Effector memory CD8-positive, alpha-beta T cell (primary cell): ENCODE results near the gene MAGEB5.
"Not testable (repeated sequence)": the region's sequence is repeated elsewhere in the genome, so short reads cannot be mapped to it uniquely, and the experiment has no call there.

Experiments
- ATAC-seq: fragments of 150-1000 bp; cut with Tn5 transposase; replicated peaks from 2 replicates; pipeline ENCODE4 v1.10.0; 2021; ENCODE audit warnings: mild to moderate bottlenecking, moderate library complexity
- DNase-seq, 3 experiments: peaks; one replicate each; pipeline ENCODE4 v3.0.0; 2021
- H3K27ac Mint-ChIP-seq, 2 donors: one replicate each; pipeline ENCODE4 v1.8.0; 2022; ENCODE audit warnings: mild to moderate bottlenecking in 2 of 2, mixed read lengths in 2 of 2, moderate library complexity in 2 of 2
- H3K27me3 Mint-ChIP-seq, 2 donors: one replicate each; pipeline ENCODE4 v1.8.0; 2022; ENCODE audit warnings: mixed read lengths in 2 of 2
- H3K36me3 Mint-ChIP-seq: one replicate; pipeline ENCODE4 v1.8.0; 2022; ENCODE audit warnings: mild to moderate bottlenecking, moderate library complexity, mixed read lengths; ENCODE audit not compliant: insufficient read depth
- H3K4me1 Mint-ChIP-seq, 2 donors: one replicate each; pipeline ENCODE4 v1.8.0; 2022; ENCODE audit warnings: low read depth in 2 of 2, mixed read lengths in 2 of 2
- H3K4me3 Mint-ChIP-seq, 2 donors: one replicate each; pipeline ENCODE4 v1.8.0; 2022; ENCODE audit warnings: mild to moderate bottlenecking in 2 of 2, mixed read lengths in 2 of 2, moderate library complexity in 2 of 2
- H3K9me3 Mint-ChIP-seq, 2 donors: one replicate each; pipeline ENCODE4 v1.8.0; 2022; ENCODE audit warnings: mixed read lengths in 2 of 2
- total RNA-seq, 9 experiments: gene quantifications; one replicate each; lab custom pipeline; 2026; lab: John Stamatoyannopoulos, UW

The MAGEB5 gene, protein sequence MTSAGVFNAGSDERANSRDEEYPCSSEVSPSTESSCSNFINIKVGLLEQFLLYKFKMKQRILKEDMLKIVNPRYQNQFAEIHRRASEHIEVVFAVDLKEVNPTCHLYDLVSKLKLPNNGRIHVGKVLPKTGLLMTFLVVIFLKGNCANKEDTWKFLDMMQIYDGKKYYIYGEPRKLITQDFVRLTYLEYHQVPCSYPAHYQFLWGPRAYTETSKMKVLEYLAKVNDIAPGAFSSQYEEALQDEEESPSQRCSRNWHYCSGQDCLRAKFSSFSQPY
- 0 reads per million in 9 experiments for total RNA-seq

DNA sequence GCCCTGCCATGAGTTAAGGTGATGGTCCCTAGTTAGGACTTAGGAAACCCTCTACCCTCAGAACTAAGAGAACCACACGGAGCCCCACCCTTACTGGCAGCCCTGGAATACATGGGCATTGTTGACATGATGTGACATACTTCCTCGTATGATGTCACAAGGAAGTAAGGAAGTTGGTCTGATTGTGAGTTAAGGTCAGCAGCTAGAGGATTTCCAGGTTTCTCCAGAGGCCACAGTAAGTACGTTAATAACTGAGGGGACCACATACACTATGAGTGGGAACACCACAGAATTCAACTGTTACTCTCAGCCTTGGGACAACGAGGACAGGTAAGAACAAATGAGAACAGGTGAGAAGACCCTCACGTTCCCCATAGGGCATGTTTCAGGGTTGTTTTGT lies at the start of gene MAGEB5:
MAGEB5 (plus strand) TSS at position 301 of the 400 bp plus-strand sequence. CDS start 1,133 bp downstream, outside the sequence.
- Mint-ChIP-seq H3K27ac (no peak within 1 kb of the TSS), H3K4me3 (no peak within 1 kb of the TSS), H3K9me3 (peaks cover 2 to 7% of the 10 kb centered on the region in 2 donors), H3K27me3 (no peaks in the 10 kb centered on the region), H3K36me3 (no peaks in the 10 kb centered on the region), H3K4me1 (no peaks in the 10 kb centered on the region)
- DNase-seq (no peak), ATAC-seq (no peak)

DNA sequence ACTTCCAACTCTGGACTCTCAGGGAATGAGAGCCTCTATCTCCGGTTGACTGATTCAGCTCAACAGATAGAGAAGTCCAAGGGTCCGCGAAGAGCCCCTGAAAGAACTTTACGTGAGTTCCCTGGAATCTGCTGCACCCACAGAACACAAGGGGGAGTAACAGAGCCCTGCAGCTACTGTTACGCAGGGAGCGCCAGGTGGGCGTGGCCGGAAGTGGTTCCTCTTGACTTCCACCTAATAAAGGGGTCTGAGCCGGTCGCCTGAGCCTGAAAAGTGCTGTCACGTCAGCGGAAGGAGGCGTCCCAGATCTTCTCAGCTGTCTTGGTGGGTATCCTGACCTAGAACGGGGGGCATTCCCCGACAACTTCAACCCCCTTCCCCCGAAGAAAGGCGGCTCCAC lies 23.8 kb upstream of the MAGEB5 start, which contains the start of gene MAGEB6:
MAGEB6 (plus strand) TSS at position 237 of the 400 bp plus-strand sequence. CDS start 1,407 bp downstream, outside the sequence.
- Mint-ChIP-seq H3K4me3 (no peak within 1 kb of the TSS), H3K4me1 (no peaks in the 10 kb centered on the region), H3K27me3 (no peaks in the 10 kb centered on the region), H3K27ac (no peak within 1 kb of the TSS), H3K36me3 (no peaks in the 10 kb centered on the region), H3K9me3 (no peaks in the 10 kb centered on the region)
- DNase-seq (no peak), ATAC-seq (no peak)

DNA sequence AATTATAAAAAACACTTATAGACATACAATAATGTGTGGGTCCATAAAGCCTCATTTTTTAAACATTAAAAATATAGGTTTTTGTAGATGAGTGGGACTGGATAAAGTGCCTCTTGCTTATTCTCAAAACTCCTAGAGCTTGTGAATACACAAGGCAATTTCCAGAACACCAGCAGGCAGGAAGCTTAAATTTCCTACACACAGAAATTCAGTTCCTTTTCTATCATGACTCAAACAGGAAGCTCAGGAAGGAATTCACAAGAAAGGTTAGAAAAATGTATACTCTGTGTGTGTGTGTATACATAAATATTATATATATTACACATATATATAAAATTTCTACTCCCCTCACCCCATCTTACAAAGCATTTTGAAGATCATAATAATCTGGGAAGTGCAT lies 12.4 kb upstream of the MAGEB5 start:
- Mint-ChIP-seq H3K27ac (no peak overlapping the region), H3K27me3 (no peaks in the 10 kb centered on the region), H3K36me3 (no peaks in the 10 kb centered on the region), H3K4me1 (no peaks in the 10 kb centered on the region), H3K9me3 (no peaks in the 10 kb centered on the region), H3K4me3 (no peak overlapping the region)
- DNase-seq (no peak), ATAC-seq (no peak)

DNA sequence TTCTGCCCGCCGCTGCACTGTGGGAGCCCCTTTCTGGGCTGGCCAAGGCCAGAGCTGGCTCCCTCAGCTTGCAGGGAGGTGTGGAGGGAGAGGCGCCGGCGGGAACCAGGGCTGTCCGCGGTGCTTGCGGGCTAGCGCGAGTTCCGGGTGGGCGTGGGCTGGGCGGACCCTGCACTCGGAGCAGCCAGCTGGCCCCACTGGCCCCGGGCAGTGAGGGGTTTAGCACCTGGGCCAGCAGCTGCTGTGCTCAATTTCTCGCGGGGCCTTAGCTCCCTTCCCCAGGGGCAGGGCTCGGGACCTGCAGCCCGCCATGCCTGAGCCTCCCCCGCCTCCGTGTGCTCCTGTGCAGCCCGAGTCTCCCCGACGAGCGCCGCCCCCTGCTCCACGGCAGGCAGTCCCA lies 11.3 kb upstream of the MAGEB5 start:
- DNase-seq, ATAC-seq, H3K36me3 Mint-ChIP-seq, H3K4me3 Mint-ChIP-seq, H3K27ac Mint-ChIP-seq, H3K9me3 Mint-ChIP-seq, H3K27me3 Mint-ChIP-seq, H3K4me1 Mint-ChIP-seq: not testable (repeated sequence)

DNA sequence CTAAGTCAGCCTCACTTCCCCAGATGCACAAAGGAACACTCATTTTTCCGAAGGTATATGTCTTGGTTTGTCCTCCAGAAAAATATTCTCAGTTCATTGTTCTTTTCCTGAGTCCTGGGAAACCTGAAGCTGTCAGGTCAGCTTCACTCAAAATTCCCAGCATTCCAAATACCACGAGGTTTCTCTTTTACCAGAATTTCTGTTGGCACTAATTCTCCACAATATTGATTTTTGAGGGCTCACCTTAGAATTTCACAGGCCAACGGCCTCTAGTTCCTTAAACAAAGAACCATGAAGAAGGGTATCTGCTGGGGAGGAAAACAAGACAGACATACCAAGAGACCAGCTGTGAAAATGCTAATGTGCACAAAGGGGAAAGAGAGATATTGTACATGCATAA lies 8.0 kb upstream of the MAGEB5 start:
- Mint-ChIP-seq H3K36me3 (peaks cover 5% of the 10 kb centered on the region), H3K4me3 (no peak overlapping the region), H3K9me3 (peaks cover 0 to 3% of the 10 kb centered on the region in 2 donors), H3K4me1 (no peaks in the 10 kb centered on the region), H3K27me3 (no peaks in the 10 kb centered on the region), H3K27ac (no peak overlapping the region)
- ATAC-seq (no peak), DNase-seq (no peak)

DNA sequence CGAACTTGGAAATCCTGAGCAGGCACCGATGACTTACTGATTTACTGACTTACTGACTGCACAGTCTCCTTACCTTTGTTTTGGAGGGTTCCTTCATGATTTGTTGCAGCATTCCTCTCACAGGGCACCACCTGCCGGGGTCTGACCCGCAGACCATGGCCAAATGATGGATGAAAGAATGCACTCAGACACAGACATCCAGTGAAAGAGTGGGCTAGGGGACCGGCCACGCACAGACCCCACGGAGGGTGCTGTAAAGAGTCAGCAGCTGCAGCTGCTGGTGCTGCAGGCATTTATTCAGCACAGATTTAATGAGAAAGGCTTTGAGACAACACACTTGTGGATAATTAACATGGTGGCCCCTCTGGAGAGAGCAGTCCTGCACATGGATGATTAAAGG lies 3.4 kb downstream of the MAGEB5 start:
- Mint-ChIP-seq H3K4me1 (no peaks in the 10 kb centered on the region), H3K36me3 (no peaks in the 10 kb centered on the region), H3K4me3 (no peak overlapping the region), H3K27ac (no peak overlapping the region), H3K27me3 (no peaks in the 10 kb centered on the region), H3K9me3 (peaks cover 0 to 2% of the 10 kb centered on the region in 2 donors)
- DNase-seq (no peak), ATAC-seq (no peak)

DNA sequence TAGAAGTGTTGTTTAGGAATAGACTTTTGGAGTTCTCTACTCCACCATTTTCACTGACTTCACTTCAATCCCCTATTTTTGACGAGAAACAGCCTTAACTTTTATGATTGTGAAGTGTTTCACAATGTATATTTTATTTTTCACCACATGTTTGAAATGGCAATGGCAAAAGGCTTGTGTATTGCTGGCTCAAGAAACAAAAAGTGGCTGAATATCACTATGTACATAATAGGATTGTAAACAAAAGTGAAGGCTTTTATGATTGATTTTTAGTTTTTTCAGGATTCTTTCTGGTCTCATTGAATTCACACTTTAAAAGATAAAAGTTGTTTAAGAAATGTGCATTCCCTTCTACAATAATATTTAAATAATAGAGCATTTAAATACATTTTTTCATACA lies 18.2 kb downstream of the MAGEB5 start:
- Mint-ChIP-seq H3K4me1 (no peaks in the 10 kb centered on the region), H3K36me3 (no peaks in the 10 kb centered on the region), H3K4me3 (no peak overlapping the region), H3K27ac (no peak overlapping the region), H3K9me3 (no peaks in the 10 kb centered on the region), H3K27me3 (no peaks in the 10 kb centered on the region)
- no peak for ATAC-seq
- DNase-seq = no peak

DNA sequence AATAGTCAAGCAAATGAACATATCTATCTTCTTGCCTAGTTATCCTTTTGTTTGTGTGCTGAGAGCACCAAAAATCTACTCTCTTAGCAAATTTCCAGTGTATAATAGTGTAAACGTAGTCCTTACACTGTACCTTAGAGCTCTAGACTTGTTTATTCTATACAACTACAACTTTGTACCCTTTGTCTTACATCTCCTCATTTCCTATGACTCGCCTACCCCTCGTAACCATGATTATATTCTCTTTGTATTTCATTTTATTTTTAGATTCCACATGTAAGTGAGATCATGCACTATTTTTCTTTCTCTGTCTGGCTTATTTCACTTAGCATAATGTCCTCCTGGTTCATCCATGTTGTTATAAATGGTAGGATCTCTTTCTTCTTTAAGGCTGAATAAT lies 37.6 kb downstream of the MAGEB5 start:
- DNase-seq (no peak), ATAC-seq (no peak)
- Mint-ChIP-seq H3K9me3 (peaks cover 0 to 7% of the 10 kb centered on the region in 2 donors), H3K4me1 (no peaks in the 10 kb centered on the region), H3K27me3 (no peaks in the 10 kb centered on the region), H3K27ac (no peak overlapping the region), H3K36me3 (no peaks in the 10 kb centered on the region), H3K4me3 (no peak overlapping the region)

DNA sequence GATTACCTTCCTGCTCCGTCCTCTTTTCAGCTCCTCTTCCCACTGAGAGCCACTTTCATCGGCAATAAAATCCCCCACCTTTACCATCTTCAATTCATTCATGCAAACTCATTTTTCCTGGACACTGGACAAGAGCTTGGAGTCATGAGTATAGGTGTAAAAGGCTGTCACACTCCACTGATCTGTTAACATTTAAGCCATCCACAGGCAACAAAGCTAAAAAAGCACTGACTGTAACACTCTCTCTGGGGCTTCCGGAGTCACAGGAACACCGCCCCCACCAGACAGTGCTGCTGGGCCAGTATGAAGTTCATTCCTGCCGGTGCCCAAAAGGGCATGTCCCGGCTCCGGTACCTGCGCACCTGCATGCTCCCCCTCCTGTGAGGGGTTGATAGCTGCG lies 38.5 kb downstream of the MAGEB5 start:
- ATAC-seq (no peak), DNase-seq (no peak)
- Mint-ChIP-seq H3K4me1 (no peaks in the 10 kb centered on the region), H3K36me3 (no peaks in the 10 kb centered on the region), H3K9me3 (peaks cover 0 to 7% of the 10 kb centered on the region in 2 donors), H3K4me3 (no peak overlapping the region), H3K27ac (no peak overlapping the region), H3K27me3 (no peaks in the 10 kb centered on the region)

DNA sequence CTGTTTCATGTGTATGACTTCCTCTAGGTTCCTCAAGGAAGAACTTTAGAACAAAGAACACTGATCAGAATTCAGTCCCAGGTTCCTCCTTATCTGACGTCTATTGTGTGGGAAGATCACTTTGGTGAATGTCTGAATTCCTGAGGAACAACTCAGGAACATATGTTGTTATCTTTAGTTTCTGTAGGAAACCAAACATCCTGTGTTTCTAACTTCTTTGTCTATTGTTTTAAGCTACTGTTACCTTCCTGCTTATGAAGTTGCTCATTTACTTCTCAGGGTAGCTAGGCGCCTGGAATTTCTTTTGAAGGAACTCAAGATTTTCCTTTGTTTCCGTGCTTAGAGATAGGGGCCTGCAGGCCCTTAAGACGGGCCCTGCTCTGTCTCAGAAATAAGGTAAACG lies 46.2 kb downstream of the MAGEB5 start:
- ATAC-seq (no peak), DNase-seq (no peak)

More for the DNA sequence above, 46.2 kb downstream of the MAGEB5 start:
- Mint-ChIP-seq H3K4me3 (no peak overlapping the region), H3K27ac (no peak overlapping the region), H3K4me1 (no peaks in the 10 kb centered on the region), H3K36me3 (no peaks in the 10 kb centered on the region), H3K9me3 (peaks cover 0 to 4% of the 10 kb centered on the region in 2 donors), H3K27me3 (no peaks in the 10 kb centered on the region)
